ENCODE results near the gene LRWD1.

The LRWD1 gene

GRCh38 chr7:102457352-102457924, 7.3 kb upstream of the LRWD1 start:
- no peak for TF ChIP-seq PRDM6 (tag by site-specific recombination; IDR thresholded peaks at IDR 0.05)
- TF ChIP-seq ZNF169 (tag by site-specific recombination; IDR thresholded peaks at IDR 0.05): no peak
- no peak for TF ChIP-seq ZNF341 (tag by site-specific recombination; IDR thresholded peaks at IDR 0.05; ENCODE audit: low read depth)
- TF ChIP-seq ZNF211 (tag by site-specific recombination; IDR thresholded peaks at IDR 0.05; ENCODE audit: low read depth): no peak
- TF ChIP-seq ZNF24 (tag by site-specific recombination; IDR thresholded peaks at IDR 0.05): no peak
- TF ChIP-seq ZNF501 (tag by site-specific recombination; IDR thresholded peaks at IDR 0.05): no peak
- TF ChIP-seq TCF7L2 (IDR thresholded peaks at IDR 0.05; ENCODE audit: borderline replicate concordance, low read depth, low read length): no peak
- TF ChIP-seq ZNF404 (tag by site-specific recombination; IDR thresholded peaks at IDR 0.05): no peak
- TF ChIP-seq ZNF560 (tag by site-specific recombination; IDR thresholded peaks at IDR 0.05; ENCODE audit: borderline replicate concordance): no peak
- no peak for TF ChIP-seq PRDM4 (tag by site-specific recombination; IDR thresholded peaks at IDR 0.05)
- TF ChIP-seq GLI4 (tag by site-specific recombination; IDR thresholded peaks at IDR 0.05): no peak
- TF ChIP-seq ZNF701 (tag by site-specific recombination; IDR thresholded peaks at IDR 0.05): no peak
- TF ChIP-seq ZNF621 (tag by site-specific recombination; IDR thresholded peaks at IDR 0.05): no peak
- no peak for TF ChIP-seq EGR2 (tag by site-specific recombination; IDR thresholded peaks at IDR 0.05; ENCODE audit: low read depth)
- TF ChIP-seq ZSCAN23 (tag by site-specific recombination; IDR thresholded peaks at IDR 0.05): no peak
- Histone ChIP-seq H3K36me3 (ENCODE audit: control insufficient read depth in 2 of 2, insufficient read depth in 1 of 2, low read length in 2 of 2) (peaks cover 8 to 25% of the 10 kb centered on the region in 2 experiments; a peak in 2 of 3 replicates), H3K27ac (ENCODE audit: extremely low read depth, low read depth, low read length) (no peak overlapping the region), H3K4me3 (ENCODE audit: low read depth, low read length) (no peak overlapping the region), H3K4me1 (ENCODE audit: control insufficient read depth, insufficient read depth, low read length) (peaks cover 3% of the 10 kb centered on the region; the same call in 1 of the 2 replicates), H3K9me3 (ENCODE audit: control insufficient read depth, insufficient read depth, low read depth, low read length) (no peaks in the 10 kb centered on the region)
- POLR2A ChIA-PET: interaction anchor here (0.7 to 2.2 kb wide), 2 partner anchors 8 to 742 kb away, joined by 3 to 10 read pairs; no protein-coding TSS in a partner anchor
- CTCF ChIA-PET: interaction anchor here (2.7 kb wide), 1 partner anchor 10 kb away, joined by 10 read pairs; no protein-coding TSS in a partner anchor

- TF ChIP-seq ZNF571 (tag by site-specific recombination; IDR thresholded peaks at IDR 0.05) (no peak), ZNF548 (tag by site-specific recombination; IDR thresholded peaks at IDR 0.05) (no peak), ZNF639 (tag by site-specific recombination; IDR thresholded peaks at IDR 0.05) (no peak), ZNF292 (tag by site-specific recombination; IDR thresholded peaks at IDR 0.05; ENCODE audit: borderline replicate concordance, low read depth) (no peak), ZNF112 (tag by site-specific recombination; IDR thresholded peaks at IDR 0.05) (no peak), ZNF518A (tag by site-specific recombination; conservative IDR thresholded peaks at IDR 0.05; ENCODE audit: low read depth) (no peak), SCRT1 (tag by site-specific recombination; IDR thresholded peaks at IDR 0.05; ENCODE audit: borderline replicate concordance) (no peak), ZNF211 (tag by site-specific recombination; IDR thresholded peaks at IDR 0.05; ENCODE audit: low read depth) (no peak), ZNF157 (tag by site-specific recombination; IDR thresholded peaks at IDR 0.05) (no peak), KLF10 (tag by site-specific recombination; IDR thresholded peaks at IDR 0.05) (no peak)
- Histone ChIP-seq H3K36me3 (ENCODE audit: control insufficient read depth in 2 of 2, insufficient read depth in 1 of 2, low read length in 2 of 2) (peaks cover 8 to 25% of the 10 kb centered on the region in 2 experiments; a peak in 2 of 3 replicates), H3K9me3 (ENCODE audit: control insufficient read depth, insufficient read depth, low read depth, low read length) (no peaks in the 10 kb centered on the region), H3K27ac (ENCODE audit: extremely low read depth, low read depth, low read length) (no peak overlapping the region), H3K4me1 (ENCODE audit: control insufficient read depth, insufficient read depth, low read length) (peaks cover 3% of the 10 kb centered on the region; the same call in 1 of the 2 replicates), H3K4me3 (ENCODE audit: low read depth, low read length) (no peak overlapping the region)
- POLR2A ChIA-PET: interaction anchor here (0.5 kb wide), 1 partner anchor 1144 kb away, joined by 6 read pairs; no protein-coding TSS in a partner anchor
- CTCF ChIA-PET: interaction anchor here (0.6 kb wide), 1 partner anchor 55 kb away, joined by 5 read pairs; no protein-coding TSS in a partner anchor
Observed at GRCh38 chr7:102459221-102459844, 5.5 kb upstream of the LRWD1 start.
